Medulla oblongata (tissue), 1 donor: ENCODE data around the gene PRR11.
"Not testable (repeated sequence)": the region's sequence is repeated elsewhere in the genome, so short reads cannot be mapped to it uniquely, and the experiment has no call there.

Source experiments
- DNase-seq: peaks from one replicate; pipeline ENCODE4 v3.0.0-alpha.2; 2015; ENCODE audit errors: extremely low spot score

Gene PRR11

GRCh38 chr17:59219992-59220327, 64.4 kb downstream of the PRR11 start:
- DNase-seq = no peak

DNA sequence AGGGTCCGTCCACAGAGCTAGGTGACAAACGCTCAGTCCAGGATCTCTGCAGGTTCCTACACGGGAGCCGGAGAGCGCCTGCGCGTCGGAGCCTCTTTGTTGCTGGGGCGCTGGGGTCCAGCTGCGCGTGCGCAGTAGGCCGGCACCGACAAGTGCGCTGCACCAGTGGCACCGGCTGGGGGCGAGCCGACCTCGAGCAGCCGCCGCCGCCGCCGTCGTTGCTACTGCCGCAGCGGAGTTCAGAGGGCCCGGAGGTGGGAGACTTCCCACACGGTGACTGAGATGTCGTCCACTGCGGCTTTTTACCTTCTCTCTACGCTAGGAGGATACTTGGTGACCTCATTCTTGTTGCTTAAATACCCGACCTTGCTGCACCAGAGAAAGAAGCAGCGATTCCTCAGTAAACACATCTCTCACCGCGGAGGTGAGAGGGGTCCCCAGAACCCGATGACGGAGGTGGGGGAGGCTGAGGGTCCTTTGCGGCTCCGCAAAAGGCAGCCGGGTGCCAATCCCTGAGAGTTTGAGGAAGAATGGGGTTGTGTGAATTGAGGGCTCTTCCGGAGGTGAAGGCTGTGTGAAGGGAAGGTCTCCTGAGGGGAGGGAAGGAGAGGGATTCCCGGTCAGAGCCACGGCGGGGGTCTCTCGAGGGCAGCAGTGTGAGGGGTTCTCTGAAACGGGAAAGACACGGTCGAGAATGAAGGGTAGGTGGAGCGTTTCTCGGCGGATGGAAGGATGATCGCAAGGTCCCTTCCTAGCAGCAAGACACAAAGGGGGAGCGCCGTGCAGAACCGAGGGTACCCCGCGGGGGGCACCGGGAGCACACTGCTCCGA, 65.0 kb downstream of the PRR11 start, which contains the start of gene GDPD1:
TSS of gene GDPD1 (plus strand) at position 184 of the 831 bp plus-strand sequence. CDS start at position 283, 99 bp downstream.
- peak; percentile 97 for DNase-seq

DNA sequence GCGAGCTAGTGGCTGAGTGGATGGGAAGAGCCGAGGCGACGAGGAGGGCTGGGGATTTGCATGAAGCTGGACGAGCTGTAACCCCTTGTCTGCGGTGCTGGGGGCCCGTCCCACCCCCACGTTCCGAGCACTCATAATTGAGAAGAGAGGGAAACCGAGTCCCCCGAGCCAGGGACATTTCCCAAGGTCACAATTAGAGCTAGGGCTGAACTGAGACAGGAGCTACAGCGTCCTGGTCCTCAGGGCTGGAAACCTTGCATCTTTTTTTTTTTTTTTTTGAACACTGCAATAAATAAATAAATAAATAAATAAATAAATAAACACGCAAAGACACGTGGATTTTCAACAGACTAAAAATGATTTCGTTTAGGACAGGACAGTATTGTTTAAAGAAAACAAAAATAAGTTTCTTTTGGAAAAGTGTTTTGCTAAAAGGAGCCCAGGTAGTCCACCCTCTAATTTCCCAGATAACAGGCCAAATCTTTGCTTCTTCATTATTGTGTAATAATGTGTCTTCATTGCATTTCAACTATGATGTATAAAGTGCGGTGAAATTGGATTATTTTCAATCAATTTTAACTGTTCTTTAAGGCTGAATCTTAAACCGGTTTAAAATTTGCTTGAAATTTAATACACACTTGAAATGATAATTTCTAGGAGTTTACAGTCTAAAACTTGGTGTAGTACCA, 65.8 kb downstream of the PRR11 start:
- peak; percentile 38 for DNase-seq

DNA sequence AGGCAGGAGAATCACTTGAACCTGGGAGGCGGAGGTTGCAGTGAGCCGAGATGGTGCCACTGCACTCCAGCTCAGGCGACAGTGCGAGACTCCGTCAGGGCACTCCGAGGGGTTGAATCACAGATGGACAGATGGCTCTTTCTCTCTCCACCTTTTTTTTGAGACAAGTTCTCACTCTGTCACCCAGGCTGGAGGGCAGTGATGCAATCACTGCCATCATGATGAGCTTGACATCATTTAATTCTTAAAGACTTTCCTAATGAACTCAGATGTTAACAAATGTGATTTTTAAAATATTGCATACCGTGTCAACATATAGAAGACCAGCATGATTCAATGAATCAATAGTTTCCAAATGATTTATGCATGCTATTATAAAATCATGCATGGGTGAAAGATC, 68.3 kb downstream of the PRR11 start:
- no peak for DNase-seq

DNA sequence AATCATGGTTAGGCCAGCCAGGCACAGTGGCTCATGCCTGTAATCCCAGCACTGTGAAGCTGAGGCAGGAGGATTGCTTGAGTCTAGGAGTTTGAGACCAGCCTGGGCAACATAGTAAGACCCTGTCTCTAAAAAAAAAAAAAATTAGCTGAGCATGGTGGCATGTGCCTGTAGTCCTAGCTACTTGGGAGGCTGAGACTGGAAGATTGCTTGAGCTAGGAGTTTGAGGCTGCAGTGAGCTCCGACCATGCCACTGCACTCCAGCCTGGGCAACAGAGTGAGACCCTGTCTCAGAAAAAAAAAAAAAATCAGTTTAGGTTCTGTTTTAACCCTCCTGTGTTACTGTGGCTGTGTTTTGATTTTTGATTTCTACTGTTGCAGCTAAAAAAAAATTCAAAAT, 73.0 kb downstream of the PRR11 start:
- DNase-seq = not testable (repeated sequence)

- no peak for DNase-seq
These were observed 75.2 kb downstream of the PRR11 start for GRCh38 chr17:59230764-59231163.

GRCh38 chr17:59234631-59235030, 79.1 kb downstream of the PRR11 start:
- peak; percentile 68 for DNase-seq

DNA sequence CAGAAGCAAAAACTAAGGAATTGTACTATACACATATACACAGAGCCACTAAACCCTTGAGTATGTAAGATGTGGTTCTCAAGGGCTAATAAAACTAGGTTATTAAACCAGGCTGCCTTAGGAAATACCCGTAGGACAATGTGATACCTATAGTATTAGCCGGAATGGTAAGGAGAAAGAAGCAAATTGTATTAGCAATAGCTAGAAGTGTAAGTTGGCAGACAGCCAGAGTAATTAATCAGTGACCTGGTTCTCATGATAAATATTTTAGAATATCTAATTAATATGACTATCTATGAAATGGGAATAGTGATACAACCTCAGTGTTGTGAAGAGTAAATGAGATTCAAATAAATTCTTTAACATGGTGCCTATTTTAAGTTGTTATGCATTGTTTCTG, 83.4 kb downstream of the PRR11 start:
- no peak for DNase-seq

GRCh38 chr17:59244081-59244480, 88.5 kb downstream of the PRR11 start:
- DNase-seq = no peak
